HCT116 (cell line): Measurements from ENCODE around the gene PML. TPM values are rescaled to one million over a fixed set of nuclear protein-coding genes. Genes with fewer than 3 reads are reported as not detected.
A peak's percentile ranks its signal among the peaks of the same experiment; 100 is the strongest.

ENCODE experiments used
- ATAC-seq: fragments of 200-7000 bp; cut with Tn5 transposase; 2 replicates; pipeline ENCODE4 v1.9.1; 2020; ENCODE audit warnings: mild to moderate bottlenecking, moderate library complexity
- BruUV-seq: library from RNA; stranded (reverse); fragments of 400-500 nt; replicated peaks from 2 replicates; lab custom pipeline; 2021; lab: Mats Ljungman, UMichigan
- CTCF ChIA-PET: fragments of 300-600 bp; sonication (Branson Sonifier 250); formaldehyde crosslinking; loops from one replicate; lab custom pipeline; 2021; ENCODE audit warnings: antibody characterized with exemption; lab: Charles Lee
- POLR2A ChIA-PET: fragments of 300-600, 350-600 bp; sonication (Branson Sonifier 250); formaldehyde crosslinking; loops from one replicate; lab custom pipeline; 2021; ENCODE audit warnings: antibody characterized with exemption; lab: Charles Lee
- RAD21 ChIA-PET, 2 experiments: fragments of 300-600 bp; sonication (Branson Sonifier 250); formaldehyde crosslinking; loops; one replicate each; lab custom pipeline; 2023; ENCODE audit warnings: low total read pairs in 2 of 2; ENCODE audit not compliant: uncharacterized antibody in 2 of 2, unreplicated experiment in 2 of 2, low non-redundant PET in 1 of 2; lab: Charles Lee
- DNase-seq: peaks from one replicate; pipeline ENCODE4 v3.0.0-alpha.2; 2010; ENCODE audit warnings: low read depth, low spot score
- H2AFZ ChIP-seq: fragments of 200-600 bp; shearing (Covaris generic), sonication (generic); 2 replicates; pipeline ENCODE4 v1.6.1; 2017; ENCODE audit warnings: low read depth, mixed run types, mixed read lengths, antibody characterized with exemption, low read length; ENCODE audit not compliant: poor library complexity, severe bottlenecking
- H3K27ac ChIP-seq: 2 replicates; pipeline ENCODE4 v1.5.1; 2012; ENCODE audit warnings: low read depth, low read length
- H3K27me3 ChIP-seq: fragments of 200-600 bp; sonication (generic); 2 replicates; pipeline ENCODE4 v1.6.1; 2016; ENCODE audit warnings: mixed run types, low read length, mixed read lengths; ENCODE audit not compliant: insufficient read depth
- H3K36me3 ChIP-seq, 2 experiments: fragments of 200-500 bp in 1 of 2; fragments of 200-600 bp in 1 of 2; sonication (Bioruptor generic) in 1 of 2; sonication (generic) in 1 of 2; 2 replicates each; pipeline versions ENCODE4 v1.5.1 to v1.6.1; 2014 to 2016; ENCODE audit warnings: low read length in 2 of 2, inconsistent platforms in 1 of 2, mixed read lengths in 1 of 2, mixed run types in 1 of 2; ENCODE audit not compliant: insufficient read depth in 2 of 2, control insufficient read depth in 1 of 2
- H3K4me1 ChIP-seq, 2 experiments: fragments of 200-600 bp in 1 of 2; sonication (generic) in 1 of 2; 2 replicates each; pipeline versions ENCODE4 v1.5.1 to v1.6.1; 2012 to 2017; ENCODE audit warnings: low read length in 2 of 2, inconsistent platforms in 1 of 2, mild to moderate bottlenecking in 1 of 2, mixed read lengths in 1 of 2, mixed run types in 1 of 2, moderate library complexity in 1 of 2; ENCODE audit not compliant: insufficient read depth in 2 of 2, control insufficient read depth in 1 of 2
- H3K4me2 ChIP-seq: fragments of 200-600 bp; sonication (generic); 2 replicates; pipeline ENCODE4 v1.6.1; 2017; ENCODE audit warnings: mixed run types, low read length, mixed read lengths
- H3K4me3 ChIP-seq, 2 experiments: fragments of 200-600 bp in 1 of 2; sonication (generic) in 1 of 2; replicated peaks in 1 of 2; 2 replicates each; pipeline ENCODE4 v1.5.1; 2011 to 2016; ENCODE audit warnings: low read length in 2 of 2, control low read depth in 1 of 2, low read depth in 1 of 2, mild to moderate bottlenecking in 1 of 2, mixed read lengths in 1 of 2, mixed run types in 1 of 2
- H3K79me2 ChIP-seq: fragments of 200-600 bp; sonication (generic); 2 replicates; pipeline ENCODE4 v1.6.1; 2017; ENCODE audit warnings: mild to moderate bottlenecking, mixed run types, low read length, moderate library complexity, mixed read lengths; ENCODE audit not compliant: insufficient read depth
- H3K9ac ChIP-seq: fragments of 200-600 bp; sonication (generic); 2 replicates; pipeline ENCODE4 v1.6.1; 2016; ENCODE audit warnings: low read length, mixed read lengths
- H3K9me2 ChIP-seq: fragments of 200-600 bp; sonication (generic), shearing (Covaris generic); 2 replicates; pipeline ENCODE4 v1.6.1; 2017; ENCODE audit warnings: mixed run types, mild to moderate bottlenecking, moderate library complexity; ENCODE audit not compliant: insufficient read depth
- H3K9me3 ChIP-seq, 2 experiments: fragments of 200-500 bp in 1 of 2; fragments of 200-600 bp in 1 of 2; sonication (Bioruptor generic) in 1 of 2; sonication (generic) in 1 of 2; 2 replicates each; pipeline ENCODE4 v1.6.1; 2014 to 2017; ENCODE audit warnings: low read length in 2 of 2, mixed read lengths in 2 of 2, inconsistent platforms in 1 of 2, low read depth in 1 of 2, mild to moderate bottlenecking in 1 of 2, mixed run types in 1 of 2, moderate library complexity in 1 of 2; ENCODE audit not compliant: control insufficient read depth in 1 of 2, insufficient read depth in 1 of 2
- H4K20me1 ChIP-seq: fragments of 200-600 bp; sonication (generic), shearing (Covaris generic); 2 replicates; pipeline ENCODE4 v1.6.1; 2017; ENCODE audit warnings: mixed run types, mild to moderate bottlenecking, moderate library complexity; ENCODE audit not compliant: insufficient read depth
- CBX3 ChIP-seq: IDR thresholded peaks from 2 replicates; pipeline ENCODE4 v1.6.1; 2012; ENCODE audit warnings: low read depth
- CEBPB ChIP-seq: IDR thresholded peaks from 2 replicates; pipeline ENCODE4 v1.6.1; 2012; ENCODE audit warnings: low read depth
- EZH2 ChIP-seq: fragments of 200-600 bp; sonication (generic); IDR thresholded peaks from 2 replicates; pipeline ENCODE4 v1.6.1; 2017; ENCODE audit warnings: antibody characterized with exemption, mixed run types
- EZH2phosphoT487 ChIP-seq: fragments of 200-600 bp; IDR thresholded peaks from 2 replicates; pipeline ENCODE4 v1.6.1; 2018; ENCODE audit warnings: antibody characterized with exemption, borderline replicate concordance
- FOSL1 ChIP-seq: IDR thresholded peaks from 2 replicates; pipeline ENCODE4 v1.6.1; 2012; ENCODE audit warnings: low read depth
- JUND ChIP-seq: IDR thresholded peaks from 2 replicates; pipeline ENCODE4 v1.6.1; 2012
- MAX ChIP-seq: IDR thresholded peaks from 2 replicates; pipeline ENCODE4 v1.6.1; 2012
- POLR2A ChIP-seq: IDR thresholded peaks from 2 replicates; pipeline ENCODE4 v1.7.0; 2011; ENCODE audit warnings: borderline replicate concordance; ENCODE audit not compliant: insufficient read depth, insufficient read length; ENCODE audit errors: extremely low read depth
- POLR2AphosphoS5 ChIP-seq: IDR thresholded peaks from 2 replicates; pipeline ENCODE4 v1.6.1; 2011; ENCODE audit warnings: mild to moderate bottlenecking, low read depth, low read length, moderate library complexity
- RAD21 ChIP-seq: IDR thresholded peaks from 2 replicates; pipeline ENCODE4 v1.6.1; 2012; ENCODE audit warnings: low read depth, mild to moderate bottlenecking
- SIN3A ChIP-seq: IDR thresholded peaks from 2 replicates; pipeline ENCODE4 v1.6.1; 2012; ENCODE audit warnings: low read depth
- TCF7L2 ChIP-seq: IDR thresholded peaks from 2 replicates; pipeline ENCODE4 v1.7.0; 2011; ENCODE audit warnings: borderline replicate concordance, inconsistent platforms; ENCODE audit not compliant: insufficient read depth, insufficient read length; ENCODE audit errors: extremely low read depth
- ZFX ChIP-seq: fragments of 450-650 bp; IDR thresholded peaks from 2 replicates; pipeline ENCODE4 v1.6.1; 2017
- intact Hi-C: fragments of 100-400 bp; cut with micrococcal nuclease; formaldehyde crosslinking; loops from 2 replicates; pipeline ENCODE4 v1.10.0; 2022
- total RNA-seq: library from RNA; stranded (reverse); gene quantifications from one replicate; pipeline ENCODE4 v1.2.1, GENCODE V29; 2021; ENCODE audit not compliant: unreplicated experiment
- TF ChIP-seq, protein P1 (sequence below): IDR thresholded peaks from 2 replicates; pipeline ENCODE4 v1.6.1; 2011; ENCODE audit warnings: mild to moderate bottlenecking, low read length, moderate library complexity; ENCODE audit not compliant: insufficient replicate concordance; ENCODE audit errors: extremely low read depth
- TF ChIP-seq, protein P2 (sequence below): IDR thresholded peaks from 2 replicates; pipeline ENCODE4 v1.6.1; 2012; ENCODE audit warnings: low read depth

The PML gene
- total RNA-seq, 1 experiment from 2014 or later = 28.1 TPM

- H3K9ac ChIP-seq = no peak overlapping the region
- H3K4me2 ChIP-seq = peak overlapping the region; percentile 64
Measured at GRCh38 chr15:73988445-73988969, 6.0 kb upstream of the PML start.

More at GRCh38 chr15:73988445-73988969, 6.0 kb upstream of the PML start:
- no TSS peak for BruUV-seq
- TF ChIP-seq SIN3A (no peak), ZFX (no peak), POLR2AphosphoS5 (no peak), EZH2phosphoT487 (no peak), JUND (no peak), EZH2 (no peak), CBX3 (no peak), MAX (no peak), FOSL1 (no peak), CEBPB (no peak), RAD21 (no peak), POLR2A (no peak), TCF7L2 (no peak)
- TF ChIP-seq, protein P1, sequence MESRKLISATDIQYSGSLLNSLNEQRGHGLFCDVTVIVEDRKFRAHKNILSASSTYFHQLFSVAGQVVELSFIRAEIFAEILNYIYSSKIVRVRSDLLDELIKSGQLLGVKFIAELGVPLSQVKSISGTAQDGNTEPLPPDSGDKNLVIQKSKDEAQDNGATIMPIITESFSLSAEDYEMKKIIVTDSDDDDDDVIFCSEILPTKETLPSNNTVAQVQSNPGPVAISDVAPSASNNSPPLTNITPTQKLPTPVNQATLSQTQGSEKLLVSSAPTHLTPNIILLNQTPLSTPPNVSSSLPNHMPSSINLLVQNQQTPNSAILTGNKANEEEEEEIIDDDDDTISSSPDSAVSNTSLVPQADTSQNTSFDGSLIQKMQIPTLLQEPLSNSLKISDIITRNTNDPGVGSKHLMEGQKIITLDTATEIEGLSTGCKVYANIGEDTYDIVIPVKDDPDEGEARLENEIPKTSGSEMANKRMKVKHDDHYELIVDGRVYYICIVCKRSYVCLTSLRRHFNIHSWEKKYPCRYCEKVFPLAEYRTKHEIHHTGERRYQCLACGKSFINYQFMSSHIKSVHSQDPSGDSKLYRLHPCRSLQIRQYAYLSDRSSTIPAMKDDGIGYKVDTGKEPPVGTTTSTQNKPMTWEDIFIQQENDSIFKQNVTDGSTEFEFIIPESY = no peak
- TF ChIP-seq, protein P2, sequence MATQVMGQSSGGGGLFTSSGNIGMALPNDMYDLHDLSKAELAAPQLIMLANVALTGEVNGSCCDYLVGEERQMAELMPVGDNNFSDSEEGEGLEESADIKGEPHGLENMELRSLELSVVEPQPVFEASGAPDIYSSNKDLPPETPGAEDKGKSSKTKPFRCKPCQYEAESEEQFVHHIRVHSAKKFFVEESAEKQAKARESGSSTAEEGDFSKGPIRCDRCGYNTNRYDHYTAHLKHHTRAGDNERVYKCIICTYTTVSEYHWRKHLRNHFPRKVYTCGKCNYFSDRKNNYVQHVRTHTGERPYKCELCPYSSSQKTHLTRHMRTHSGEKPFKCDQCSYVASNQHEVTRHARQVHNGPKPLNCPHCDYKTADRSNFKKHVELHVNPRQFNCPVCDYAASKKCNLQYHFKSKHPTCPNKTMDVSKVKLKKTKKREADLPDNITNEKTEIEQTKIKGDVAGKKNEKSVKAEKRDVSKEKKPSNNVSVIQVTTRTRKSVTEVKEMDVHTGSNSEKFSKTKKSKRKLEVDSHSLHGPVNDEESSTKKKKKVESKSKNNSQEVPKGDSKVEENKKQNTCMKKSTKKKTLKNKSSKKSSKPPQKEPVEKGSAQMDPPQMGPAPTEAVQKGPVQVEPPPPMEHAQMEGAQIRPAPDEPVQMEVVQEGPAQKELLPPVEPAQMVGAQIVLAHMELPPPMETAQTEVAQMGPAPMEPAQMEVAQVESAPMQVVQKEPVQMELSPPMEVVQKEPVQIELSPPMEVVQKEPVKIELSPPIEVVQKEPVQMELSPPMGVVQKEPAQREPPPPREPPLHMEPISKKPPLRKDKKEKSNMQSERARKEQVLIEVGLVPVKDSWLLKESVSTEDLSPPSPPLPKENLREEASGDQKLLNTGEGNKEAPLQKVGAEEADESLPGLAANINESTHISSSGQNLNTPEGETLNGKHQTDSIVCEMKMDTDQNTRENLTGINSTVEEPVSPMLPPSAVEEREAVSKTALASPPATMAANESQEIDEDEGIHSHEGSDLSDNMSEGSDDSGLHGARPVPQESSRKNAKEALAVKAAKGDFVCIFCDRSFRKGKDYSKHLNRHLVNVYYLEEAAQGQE = no peak
- ChIA-PET CTCF (interaction anchor here (1.3 kb wide), 1 partner anchor 16 kb away, joined by 4 read pairs; no protein-coding TSS in a partner anchor), RAD21 (no interaction called here), POLR2A (no interaction called here)
- no peak overlapping the region for H2AFZ ChIP-seq
- H3K79me2 ChIP-seq = no peaks in the 10 kb centered on the region
- ATAC-seq = no peak
- H3K27me3 ChIP-seq = no peaks in the 10 kb centered on the region
- no peaks in the 10 kb centered on the region for H4K20me1 ChIP-seq
- H3K4me3 ChIP-seq = no peak overlapping the region
- H3K36me3 ChIP-seq = no peaks in the 10 kb centered on the region
- H3K27ac ChIP-seq = no peak overlapping the region
- H3K4me1 ChIP-seq = peaks cover 24 to 58% of the 10 kb centered on the region in 2 experiments
- no peak for DNase-seq
- intact Hi-C loops = no loop called here
- no peaks in the 10 kb centered on the region for H3K9me3 ChIP-seq
- no peaks in the 10 kb centered on the region for H3K9me2 ChIP-seq
